ENCODE results near the gene LIMCH1. TPM values are rescaled to one million over a fixed set of nuclear protein-coding genes. Genes with fewer than 3 reads are reported as not detected.
A peak's percentile ranks its signal among the peaks of the same experiment; 100 is the strongest.

Gene LIMCH1
- total RNA-seq, 1 experiment from 2014 or later = 3.3 TPM

DNA sequence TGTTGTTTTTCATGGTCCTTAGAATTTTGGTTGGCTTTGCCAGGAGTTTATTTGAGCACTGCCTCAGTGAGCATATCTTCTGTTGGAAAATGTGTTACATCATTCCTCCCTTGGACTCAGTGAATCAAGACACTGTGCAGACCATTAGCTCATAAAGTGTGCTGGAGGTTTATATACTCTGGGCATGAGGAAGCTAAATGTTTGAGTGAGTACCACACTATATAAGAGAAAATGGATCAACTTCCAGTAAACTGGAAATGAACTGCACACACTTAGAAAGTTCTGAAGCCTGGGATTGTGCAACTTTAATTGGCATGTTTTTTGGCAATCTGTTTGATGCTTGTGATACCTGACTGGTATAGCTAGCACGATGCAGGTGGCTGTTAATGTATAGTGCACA, 75.9 kb downstream of the LIMCH1 start:
- Mint-ChIP-seq H3K4me1 (peaks cover 39% of the 10 kb centered on the region in 2 experiments), H3K27ac (no peak overlapping the region), H3K9me3 (no peaks in the 10 kb centered on the region), H3K36me3 (ENCODE audit: insufficient read depth in 1 of 3, low read depth in 3 of 3) (no peaks in the 10 kb centered on the region), H3K27me3 (ENCODE audit: low read depth) (peaks cover 30% of the 10 kb centered on the region), H3K4me3 (no peak overlapping the region)
- H4K8ac ChIP-seq (replicated peaks; ENCODE audit: insufficient read length, low read depth, low read length) = no peak overlapping the region
- no peak overlapping the region for H2BK120ac ChIP-seq (ENCODE audit: low read depth, low read length, poor library complexity, severe bottlenecking)
- H2AK5ac ChIP-seq (ENCODE audit: insufficient read length, low read length) = no peak overlapping the region
- no peaks in the 10 kb centered on the region for H4K20me1 ChIP-seq (ENCODE audit: control insufficient read depth, insufficient read depth, insufficient read length)
- WGBS (ENCODE audit: extremely low coverage, insufficient read length, low lambda C conversion rate) = no CpG with 5 or more reads among the region's 1 CpG
- H3K9ac ChIP-seq (ENCODE audit: extremely low read depth, insufficient read length, low read length) = no peak overlapping the region
- H2AFZ ChIP-seq (ENCODE audit: low read length) = no peak overlapping the region
- TF ChIP-seq, protein P1, sequence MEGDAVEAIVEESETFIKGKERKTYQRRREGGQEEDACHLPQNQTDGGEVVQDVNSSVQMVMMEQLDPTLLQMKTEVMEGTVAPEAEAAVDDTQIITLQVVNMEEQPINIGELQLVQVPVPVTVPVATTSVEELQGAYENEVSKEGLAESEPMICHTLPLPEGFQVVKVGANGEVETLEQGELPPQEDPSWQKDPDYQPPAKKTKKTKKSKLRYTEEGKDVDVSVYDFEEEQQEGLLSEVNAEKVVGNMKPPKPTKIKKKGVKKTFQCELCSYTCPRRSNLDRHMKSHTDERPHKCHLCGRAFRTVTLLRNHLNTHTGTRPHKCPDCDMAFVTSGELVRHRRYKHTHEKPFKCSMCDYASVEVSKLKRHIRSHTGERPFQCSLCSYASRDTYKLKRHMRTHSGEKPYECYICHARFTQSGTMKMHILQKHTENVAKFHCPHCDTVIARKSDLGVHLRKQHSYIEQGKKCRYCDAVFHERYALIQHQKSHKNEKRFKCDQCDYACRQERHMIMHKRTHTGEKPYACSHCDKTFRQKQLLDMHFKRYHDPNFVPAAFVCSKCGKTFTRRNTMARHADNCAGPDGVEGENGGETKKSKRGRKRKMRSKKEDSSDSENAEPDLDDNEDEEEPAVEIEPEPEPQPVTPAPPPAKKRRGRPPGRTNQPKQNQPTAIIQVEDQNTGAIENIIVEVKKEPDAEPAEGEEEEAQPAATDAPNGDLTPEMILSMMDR (conservative IDR thresholded peaks at IDR 0.05) = no peak
- no peak overlapping the region for H2BK20ac ChIP-seq (ENCODE audit: low read depth, low read length, poor library complexity, severe bottlenecking)
- H3K79me1 ChIP-seq (ENCODE audit: insufficient read depth, low read depth, low read length, poor library complexity, severe bottlenecking) = no peaks in the 10 kb centered on the region
- H3K9me3 ChIP-seq (ENCODE audit: control insufficient read depth, low read depth, low read length) = no peaks in the 10 kb centered on the region
- H3K79me2 ChIP-seq (ENCODE audit: insufficient read depth, low read length) = no peaks in the 10 kb centered on the region
- DNase-seq = no peak
- H3K4ac ChIP-seq (ENCODE audit: low read depth, low read length) = no peak overlapping the region
- no peak overlapping the region for H3K14ac ChIP-seq (ENCODE audit: insufficient read depth, low read length)
- no peak overlapping the region for H2BK5ac ChIP-seq (ENCODE audit: insufficient read length, low read length)
- no peak overlapping the region for H2BK15ac ChIP-seq (ENCODE audit: low read depth, low read length)
- no peak overlapping the region for H3K18ac ChIP-seq (ENCODE audit: insufficient read length, low read depth, low read length)
- H3K23ac ChIP-seq (ENCODE audit: insufficient read length, low read depth, low read length) = no peak overlapping the region
- H3K27ac ChIP-seq (ENCODE audit: insufficient read length, low read depth, low read length) = no peak overlapping the region
- no peaks in the 10 kb centered on the region for H3K23me2 ChIP-seq (ENCODE audit: insufficient read length, low read depth, low read length, poor library complexity, severe bottlenecking)
- H3K27me3 ChIP-seq (ENCODE audit: insufficient read depth, low read length) = peaks cover 7% of the 10 kb centered on the region; the same call in 1 of the 2 replicates
- no peak overlapping the region for H3T11ph ChIP-seq (ENCODE audit: low read length)
- H3K56ac ChIP-seq (ENCODE audit: insufficient read length, low read depth, low read length) = no peak overlapping the region
- H3K4me2 ChIP-seq (ENCODE audit: insufficient read depth, insufficient read length, low read length) = peak overlapping the region; percentile 81
- no peak overlapping the region for H2BK12ac ChIP-seq (ENCODE audit: insufficient read length, low read depth, low read length)
- no peak overlapping the region for H4K91ac ChIP-seq (ENCODE audit: insufficient read length, low read depth, low read length)
- H3K4me1 ChIP-seq (ENCODE audit: insufficient read depth, low read length) = no peaks in the 10 kb centered on the region
- no peak overlapping the region for H4K5ac ChIP-seq (ENCODE audit: insufficient read length, low read depth, low read length)
